HG03342 (cell line): Measurements from ENCODE around the gene MLST8.

Source experiments
- ATAC-seq: cut with Tn5 transposase; IDR thresholded peaks from one replicate; pipeline ENCODE4 v1.9.1; 2021; ENCODE audit warnings: mild to moderate bottlenecking, moderate library complexity; ENCODE audit not compliant: unreplicated experiment

Gene MLST8

DNA sequence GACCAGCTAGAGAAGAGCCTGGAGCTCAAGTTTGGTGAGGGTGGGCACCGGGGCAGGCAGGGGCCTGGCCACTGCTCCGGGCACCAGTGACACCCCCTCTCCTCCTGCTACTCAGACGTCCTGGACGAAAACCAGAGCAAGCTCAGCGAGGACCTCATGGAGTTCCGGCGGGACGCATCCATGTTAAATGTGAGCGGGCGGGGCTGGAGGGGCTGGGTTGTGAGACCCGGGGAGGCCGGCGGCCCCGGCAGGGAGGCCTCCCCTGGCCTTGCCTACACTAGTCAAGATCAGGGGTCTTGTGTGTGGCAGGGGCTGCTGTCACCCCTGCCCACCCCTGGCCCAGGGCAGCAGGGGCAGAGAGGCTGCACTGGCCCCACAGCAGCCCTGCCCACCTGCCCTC lies 31.9 kb upstream of the MLST8 start:
- ATAC-seq: no peak

DNA sequence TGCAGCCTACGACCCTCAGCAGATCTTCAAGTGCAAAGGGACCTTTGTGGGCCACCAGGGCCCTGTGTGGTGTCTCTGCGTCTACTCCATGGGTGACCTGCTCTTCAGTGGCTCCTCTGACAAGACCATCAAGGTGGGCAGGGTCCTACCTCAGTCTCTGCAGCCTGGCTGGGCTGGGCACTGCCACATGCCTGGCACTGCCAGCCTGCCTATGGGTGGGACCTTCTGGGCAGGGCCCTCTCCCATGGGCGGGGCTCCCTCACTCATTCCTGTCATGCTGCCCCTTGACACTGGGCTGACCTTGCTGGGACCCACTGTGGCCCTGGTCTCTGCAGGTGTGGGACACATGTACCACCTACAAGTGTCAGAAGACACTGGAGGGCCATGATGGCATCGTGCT lies 31.3 kb upstream of the MLST8 start:
- no peak for ATAC-seq

- ATAC-seq: no peak
These were observed 30.7 kb upstream of the MLST8 start for GRCh38 chr16:2174396-2175131.

DNA sequence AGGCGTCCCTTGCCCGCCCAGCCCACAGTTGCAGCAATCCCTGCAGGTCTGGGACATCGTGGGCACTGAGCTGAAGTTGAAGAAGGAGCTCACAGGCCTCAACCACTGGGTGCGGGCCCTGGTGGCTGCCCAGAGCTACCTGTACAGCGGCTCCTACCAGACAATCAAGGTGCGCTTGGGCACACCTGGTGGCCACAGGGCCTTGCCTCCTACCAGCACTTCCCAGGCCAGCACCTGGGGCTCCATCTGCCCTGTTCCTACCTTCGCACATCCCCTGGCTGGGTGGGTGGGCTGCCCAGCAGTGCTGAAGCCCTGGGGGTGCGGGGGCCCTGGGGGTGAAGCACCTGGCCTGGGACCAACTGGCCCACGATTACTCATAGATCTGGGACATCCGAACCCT lies 29.8 kb upstream of the MLST8 start:
- ATAC-seq: no peak

- ATAC-seq: no peak
These were observed 29.2 kb upstream of the MLST8 start for GRCh38 chr16:2176047-2176446.

GRCh38 chr16:2177101-2177500 lies 28.2 kb upstream of the MLST8 start:
- no peak for ATAC-seq

GRCh38 chr16:2177561-2177960 lies 27.7 kb upstream of the MLST8 start:
- no peak for ATAC-seq

DNA sequence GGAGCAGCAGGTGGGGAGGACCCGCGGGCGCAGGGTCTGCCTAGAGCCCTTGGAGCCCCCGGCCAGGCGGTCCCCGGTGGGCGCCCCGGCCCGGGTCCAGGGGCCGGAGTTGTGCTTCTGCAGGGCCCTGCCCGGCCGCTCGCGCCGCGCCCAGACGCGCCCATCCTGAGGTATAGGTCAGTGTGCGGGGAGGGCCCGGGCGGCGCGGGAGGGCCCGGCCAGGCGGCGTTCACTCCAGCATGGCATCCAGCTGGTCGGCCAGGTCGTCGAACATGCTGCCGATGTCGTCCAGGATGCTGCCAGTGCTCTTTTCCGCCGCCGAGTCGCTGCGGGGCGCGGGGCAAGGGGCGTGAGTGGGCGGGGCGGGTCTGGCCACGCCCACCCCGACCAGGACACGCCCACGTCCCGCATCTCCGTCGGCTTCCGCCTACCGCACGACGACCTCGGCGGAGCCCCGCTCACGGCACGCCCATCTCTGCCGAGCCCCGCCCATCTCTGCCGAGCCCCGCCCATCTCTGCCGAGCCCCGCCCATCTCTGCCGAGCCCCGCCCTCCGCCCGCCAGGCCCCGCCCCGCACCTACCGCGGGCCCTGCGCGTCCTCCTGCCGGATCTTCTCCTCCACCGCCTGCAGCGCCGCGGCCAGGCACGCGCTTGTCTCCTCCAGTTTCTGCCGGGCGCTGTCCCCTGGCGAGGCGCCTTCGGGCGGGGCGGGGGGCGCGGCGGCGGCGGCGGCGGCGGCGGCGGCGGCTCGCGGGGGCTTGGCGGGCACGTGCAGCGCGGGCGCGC lies 26.7 kb upstream of the MLST8 start:
- ATAC-seq: no peak

- no peak for ATAC-seq
These were observed 26.1 kb upstream of the MLST8 start for GRCh38 chr16:2179107-2179501.

DNA sequence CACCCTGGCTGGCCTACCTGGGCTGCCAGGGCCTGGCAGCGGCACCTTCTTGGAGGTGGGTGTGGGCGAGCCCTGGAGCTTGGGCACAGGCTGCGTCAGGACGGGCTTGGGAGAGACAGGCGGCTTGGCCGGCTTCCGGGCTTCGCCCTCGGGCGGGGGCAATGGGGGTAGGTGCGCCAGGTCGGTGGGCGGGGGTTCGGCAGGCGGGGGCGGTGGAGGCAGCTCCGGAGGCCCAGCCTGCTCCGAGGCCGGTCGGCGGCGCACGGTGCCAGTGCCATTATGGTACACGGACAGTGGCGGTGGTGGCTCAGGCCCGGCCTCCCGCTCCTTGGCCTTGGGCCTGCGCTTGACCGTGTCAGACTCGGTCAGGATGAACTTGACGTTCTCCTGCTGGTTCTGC lies 25.7 kb upstream of the MLST8 start:
- no peak for ATAC-seq

GRCh38 chr16:2180461-2180860 lies 24.8 kb upstream of the MLST8 start:
- no peak for ATAC-seq

DNA sequence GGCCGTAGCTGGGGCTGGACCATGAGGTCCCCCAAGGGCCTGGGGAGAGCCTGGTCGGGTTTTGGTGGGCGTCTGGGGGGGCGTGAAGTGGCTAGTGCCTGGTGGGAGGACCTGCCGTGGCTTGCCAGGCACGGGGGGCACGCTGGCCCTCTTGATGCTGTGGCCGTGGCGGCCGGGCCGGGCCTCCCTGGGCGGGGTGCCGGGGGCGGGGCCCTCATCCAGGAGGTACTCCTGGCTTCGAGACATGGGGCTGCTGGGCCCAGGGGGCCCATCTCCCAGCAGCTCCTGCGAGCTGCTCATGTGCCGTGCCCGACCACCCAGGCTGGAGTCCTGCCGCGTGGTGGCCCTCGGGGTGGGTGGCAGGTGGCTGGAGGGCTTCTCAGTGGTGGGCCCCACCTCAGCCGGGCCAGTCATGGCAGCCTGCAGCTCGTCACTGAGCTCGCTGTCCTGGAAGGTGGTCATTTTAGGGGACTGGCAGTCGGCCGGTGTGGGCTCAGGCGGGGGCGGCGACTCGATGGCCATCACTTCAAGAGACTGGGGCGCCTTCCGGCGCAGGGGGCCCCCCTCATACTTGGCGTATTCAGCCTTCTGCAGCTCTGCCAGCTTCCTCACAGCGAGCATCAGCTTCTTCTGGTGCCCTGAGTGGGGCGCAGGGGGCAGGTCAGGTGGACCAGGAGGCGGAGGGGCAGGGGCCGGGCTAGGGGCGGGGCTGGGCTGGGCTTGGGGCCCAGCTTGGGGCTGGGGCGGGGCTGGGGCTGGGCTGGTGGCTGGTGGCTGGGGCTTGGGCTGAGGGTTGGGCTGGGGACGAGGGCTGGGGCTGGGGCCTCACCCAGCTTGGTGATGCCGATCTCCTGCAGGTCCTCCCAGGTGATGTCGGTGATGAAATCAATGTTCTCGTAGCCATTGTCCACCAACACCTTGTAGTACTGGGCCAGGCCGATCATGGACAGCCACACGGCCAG lies 24.0 kb upstream of the MLST8 start:
- no peak for ATAC-seq

DNA sequence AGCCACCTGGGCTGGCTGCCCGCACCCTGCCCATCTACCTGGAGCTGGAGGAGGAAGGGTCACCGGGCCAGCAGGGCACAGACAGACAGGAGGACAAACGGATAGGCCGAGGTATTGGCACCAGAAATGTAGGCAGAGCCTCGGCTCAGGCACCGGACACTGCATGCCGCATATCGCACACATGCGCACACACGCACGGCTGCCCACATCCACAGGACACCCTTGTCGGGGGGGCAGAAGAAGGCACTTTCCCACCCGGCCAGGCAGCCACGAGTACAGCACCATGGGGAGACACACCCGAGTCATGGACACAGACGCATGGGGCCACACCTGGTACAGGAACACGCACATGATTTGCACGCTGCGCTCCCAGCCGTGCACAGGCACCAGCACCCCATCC lies 23.3 kb upstream of the MLST8 start:
- ATAC-seq: no peak

GRCh38 chr16:2183671-2184070 lies 21.6 kb upstream of the MLST8 start:
- no peak for ATAC-seq

DNA sequence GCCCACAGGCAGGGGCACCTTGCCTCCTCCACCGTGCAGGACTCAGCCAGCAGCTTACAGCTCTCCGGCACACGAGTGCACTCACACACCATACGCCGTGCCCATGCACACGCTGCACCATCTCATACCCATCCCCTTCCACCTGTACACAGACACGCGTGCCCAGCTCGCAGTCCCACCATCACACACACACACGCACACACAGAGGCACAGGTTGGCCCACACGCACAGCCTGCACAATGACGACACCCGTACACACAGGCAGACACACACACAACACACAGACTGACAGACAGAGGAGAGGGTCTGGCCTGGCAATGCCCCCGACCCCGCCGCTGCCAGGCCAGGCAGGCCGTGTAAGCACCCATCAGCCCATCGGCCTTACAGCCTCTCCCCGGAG lies 20.9 kb upstream of the MLST8 start:
- no peak for ATAC-seq

DNA sequence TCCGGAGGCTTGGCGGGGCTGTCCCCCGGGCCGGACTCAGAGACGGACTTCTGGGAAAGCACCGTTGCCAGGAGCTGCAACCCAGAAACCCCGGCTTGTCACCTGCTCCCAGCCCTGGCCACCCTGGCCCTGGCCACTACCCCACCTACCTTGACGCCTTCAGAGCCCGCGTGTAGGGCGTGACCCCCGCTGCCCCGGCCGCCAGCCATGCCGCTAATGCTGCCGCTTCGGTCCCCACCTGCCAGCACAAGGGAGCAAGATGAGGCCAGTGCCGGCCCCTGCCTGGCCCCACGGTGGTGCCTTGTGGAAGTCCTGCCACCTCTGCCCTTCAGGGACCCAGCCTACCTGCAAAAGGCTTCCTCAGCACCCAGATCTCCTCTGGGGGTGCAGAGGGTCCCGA lies 20.3 kb upstream of the MLST8 start:
- ATAC-seq: no peak

DNA sequence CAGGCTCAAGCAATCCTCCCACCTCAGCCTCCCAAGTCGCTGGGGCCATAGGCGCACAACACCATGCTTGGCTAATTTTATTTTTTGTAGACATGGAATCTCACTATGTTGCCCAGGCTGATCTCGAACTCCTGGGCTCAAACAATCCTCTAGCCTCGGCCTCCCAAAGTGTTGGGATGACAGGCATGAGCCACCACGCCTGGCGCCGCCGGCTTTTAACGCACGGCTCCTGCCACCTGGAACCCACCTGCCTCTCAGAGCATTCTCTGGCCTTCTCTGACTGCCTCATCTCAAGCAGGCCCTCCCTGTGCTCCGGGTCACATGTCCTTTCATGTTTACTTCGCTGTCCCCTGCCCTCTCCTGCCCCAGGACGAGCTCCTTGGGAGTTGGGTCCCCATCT lies 19.2 kb upstream of the MLST8 start:
- ATAC-seq: no peak

DNA sequence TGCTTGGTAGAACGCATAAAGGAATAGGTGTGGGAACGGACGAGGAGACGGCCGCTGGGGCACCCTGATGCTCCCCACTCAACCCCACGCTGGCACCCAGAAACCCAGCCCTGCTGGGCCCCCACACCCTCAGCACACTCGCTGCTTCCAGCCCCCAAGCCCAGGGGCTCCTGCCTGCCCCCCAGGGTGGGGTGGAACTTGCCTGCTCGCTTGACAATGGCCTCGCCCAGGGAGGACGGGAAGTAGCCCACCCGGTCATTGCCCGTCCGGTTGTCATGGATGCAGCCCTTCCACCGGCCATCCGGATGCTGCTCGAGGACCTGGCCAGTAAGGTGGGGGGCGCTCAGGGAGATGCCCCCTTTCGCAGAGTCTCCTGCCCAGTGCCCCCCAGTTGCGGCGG lies 18.7 kb upstream of the MLST8 start:
- ATAC-seq: no peak

GRCh38 chr16:2187212-2187611 lies 18.0 kb upstream of the MLST8 start:
- no peak for ATAC-seq

DNA sequence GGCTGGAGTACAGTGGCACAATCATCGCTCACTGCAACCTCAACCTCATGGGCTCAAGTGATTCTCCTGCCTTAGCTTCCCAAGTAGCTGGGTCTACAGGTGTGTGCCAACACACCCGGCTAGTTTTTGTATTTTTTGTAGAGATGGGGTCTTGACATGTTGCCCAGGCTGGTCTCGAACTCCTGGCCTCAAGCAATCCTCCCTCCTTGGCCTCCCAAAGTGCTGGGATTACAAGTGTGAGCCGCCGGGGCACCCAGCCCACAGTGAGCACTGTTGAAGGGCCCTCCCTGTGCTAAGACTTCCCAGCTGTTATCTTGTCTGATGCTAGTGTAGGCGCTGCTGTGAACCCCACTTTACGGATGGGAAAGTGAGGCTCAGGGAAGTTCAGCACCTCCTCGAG lies 16.9 kb upstream of the MLST8 start:
- no peak for ATAC-seq

- ATAC-seq: no peak
These were observed 15.9 kb upstream of the MLST8 start for GRCh38 chr16:2189252-2189893.
